Breast epithelium (tissue), 3 donors: ENCODE measurements around the gene SMIM5.

ENCODE experiments used
- POLR2A ChIP-seq: fragments of 450-650 bp; IDR thresholded peaks from one replicate; pipeline ENCODE4 v1.6.1; 2016; ENCODE audit warnings: antibody characterized with exemption, mild to moderate bottlenecking, moderate library complexity
- TF ChIP-seq, protein P1 (sequence below), 3 donors: fragments of 450-650 bp; IDR thresholded peaks; one replicate each; pipeline ENCODE4 v1.5.1; 2016 to 2017; ENCODE audit warnings: antibody characterized with exemption in 3 of 3, mild to moderate bottlenecking in 3 of 3, moderate library complexity in 3 of 3

DNA sequence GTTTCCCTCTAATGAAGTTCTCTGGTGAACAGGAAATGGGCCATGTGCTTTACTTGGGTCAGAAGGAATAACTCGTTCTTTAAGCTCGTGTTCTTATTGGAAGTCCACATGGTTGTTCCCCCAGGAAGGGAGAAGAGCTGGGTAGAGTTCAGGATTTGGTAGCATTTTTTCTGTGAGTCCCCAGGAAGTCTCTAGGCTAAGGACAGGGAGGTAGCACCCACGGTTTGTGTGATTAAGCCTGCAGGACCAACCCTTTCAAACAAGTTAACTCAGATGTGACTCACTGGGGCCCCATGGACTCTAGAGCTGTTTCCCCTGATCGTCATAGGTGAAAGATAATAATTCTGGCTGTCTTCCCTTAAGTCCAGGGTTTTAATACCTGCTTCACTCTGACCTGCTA, 50.3 kb downstream of the SMIM5 start:
- TF ChIP-seq, protein P1, sequence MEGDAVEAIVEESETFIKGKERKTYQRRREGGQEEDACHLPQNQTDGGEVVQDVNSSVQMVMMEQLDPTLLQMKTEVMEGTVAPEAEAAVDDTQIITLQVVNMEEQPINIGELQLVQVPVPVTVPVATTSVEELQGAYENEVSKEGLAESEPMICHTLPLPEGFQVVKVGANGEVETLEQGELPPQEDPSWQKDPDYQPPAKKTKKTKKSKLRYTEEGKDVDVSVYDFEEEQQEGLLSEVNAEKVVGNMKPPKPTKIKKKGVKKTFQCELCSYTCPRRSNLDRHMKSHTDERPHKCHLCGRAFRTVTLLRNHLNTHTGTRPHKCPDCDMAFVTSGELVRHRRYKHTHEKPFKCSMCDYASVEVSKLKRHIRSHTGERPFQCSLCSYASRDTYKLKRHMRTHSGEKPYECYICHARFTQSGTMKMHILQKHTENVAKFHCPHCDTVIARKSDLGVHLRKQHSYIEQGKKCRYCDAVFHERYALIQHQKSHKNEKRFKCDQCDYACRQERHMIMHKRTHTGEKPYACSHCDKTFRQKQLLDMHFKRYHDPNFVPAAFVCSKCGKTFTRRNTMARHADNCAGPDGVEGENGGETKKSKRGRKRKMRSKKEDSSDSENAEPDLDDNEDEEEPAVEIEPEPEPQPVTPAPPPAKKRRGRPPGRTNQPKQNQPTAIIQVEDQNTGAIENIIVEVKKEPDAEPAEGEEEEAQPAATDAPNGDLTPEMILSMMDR (IDR thresholded peaks at IDR 0.05), result no peak
- TF ChIP-seq POLR2A, result no peak
